GM12874 (cell line): ENCODE data around the gene AGAP3.

ENCODE experiments used
- CTCF ChIP-seq: IDR thresholded peaks from 2 replicates; pipeline ENCODE4 v1.5.1; 2011; ENCODE audit warnings: low read depth, mild to moderate bottlenecking, control low read depth, low read length, moderate library complexity; ENCODE audit not compliant: insufficient read depth

Gene AGAP3

GRCh38 chr7:151060113-151060415 lies 26.2 kb upstream of the AGAP3 start:
- TF ChIP-seq CTCF, result no peak

GRCh38 chr7:151060416-151061212 lies 25.7 kb upstream of the AGAP3 start:
- TF ChIP-seq CTCF, result 0 out of 2 replicates have a peak, but pooled peaks have one; percentile 12

- TF ChIP-seq CTCF, result no peak
Observed at GRCh38 chr7:151061213-151062110, 24.8 kb upstream of the AGAP3 start.

- no peak for TF ChIP-seq CTCF
Observed at GRCh38 chr7:151062111-151062398, 24.2 kb upstream of the AGAP3 start.

GRCh38 chr7:151062399-151063211 lies 23.7 kb upstream of the AGAP3 start:
- no peak for TF ChIP-seq CTCF

- TF ChIP-seq CTCF, result no peak
Observed at GRCh38 chr7:151063212-151063561, 23.1 kb upstream of the AGAP3 start.

- TF ChIP-seq CTCF, result no peak
Observed at GRCh38 chr7:151064454-151064853, 21.8 kb upstream of the AGAP3 start.
